PC-3 (cell line): ENCODE measurements around the gene IL1RAPL1.

Source experiments
- CTCF ChIP-seq: fragments of 300-600 bp; sonication (generic); conservative IDR thresholded peaks from 2 replicates; pipeline ENCODE4 v1.5.1; 2017; ENCODE audit warnings: antibody characterized with exemption, low read depth, mild to moderate bottlenecking, low read length
- EZH2 ChIP-seq: fragments of 300-600 bp; sonication (generic); IDR thresholded peaks from one replicate; pipeline ENCODE4 v1.6.1; 2017; ENCODE audit warnings: antibody characterized with exemption, mild to moderate bottlenecking, low read length; ENCODE audit not compliant: unreplicated experiment

- TF ChIP-seq CTCF (no peak), EZH2 (no peak)
Observed at GRCh38 chrX:28591542-28591941, 4.3 kb downstream of the IL1RAPL1 start.
